Measurements from ENCODE around the gene ST3GAL5. TPM values are rescaled to one million over a fixed set of nuclear protein-coding genes. Genes with fewer than 3 reads are reported as not detected.

Gene ST3GAL5
- total RNA-seq, 2 donors from 2014 or later, result 26.6 to 34.3 TPM

DNA sequence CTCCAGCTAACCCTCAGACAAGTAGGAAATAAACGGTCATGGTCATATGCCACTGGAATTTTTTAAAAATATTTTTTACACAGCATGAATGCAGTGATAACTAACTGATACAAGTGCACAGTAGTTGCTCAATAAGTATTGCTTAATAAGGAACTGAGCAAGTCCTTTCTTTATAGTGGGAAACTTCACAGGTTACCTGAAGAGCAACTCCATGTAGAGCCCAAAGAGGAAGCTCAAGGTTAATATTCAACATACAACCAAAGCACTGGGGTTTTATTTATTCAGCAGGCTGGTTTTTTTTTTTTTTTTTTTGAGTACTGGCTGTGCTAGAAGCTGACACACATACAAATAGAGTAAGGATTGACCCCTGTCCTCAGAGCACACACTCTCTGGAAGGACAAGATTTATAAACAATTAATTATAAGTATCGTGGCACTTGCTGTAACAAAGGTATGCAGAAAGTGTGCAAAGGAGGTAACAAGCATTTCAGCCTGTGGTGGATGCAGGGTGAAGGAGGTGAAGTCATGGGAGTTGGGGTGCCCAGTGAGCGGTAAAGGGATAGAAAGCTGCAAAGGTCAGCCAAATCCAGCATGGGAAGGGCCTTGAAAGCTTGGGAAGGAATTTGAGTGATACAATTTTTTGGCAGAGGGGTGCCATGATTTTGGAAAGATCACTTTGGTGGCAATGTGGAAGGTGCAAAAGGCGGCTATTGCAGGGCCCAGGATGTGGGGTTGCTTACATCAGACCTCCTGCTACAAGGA lies 82.3 kb downstream of the ST3GAL5 start:
- ATAC-seq (no peak), DNase-seq (no peak)
- no peaks in the 10 kb centered on the region for H3K36me3 Mint-ChIP-seq (ENCODE audit: low read depth)
- no peaks in the 10 kb centered on the region for H3K9me3 ChIP-seq (ENCODE audit: control insufficient read depth, low read length, poor library complexity, severe bottlenecking)
- H3K27me3 Mint-ChIP-seq, result peaks cover 8% of the 10 kb centered on the region
- H3K4me1 Mint-ChIP-seq, result peaks cover 10% of the 10 kb centered on the region
- no peak overlapping the region for H3K27ac Mint-ChIP-seq
- H3K4me3 Mint-ChIP-seq, result no peak overlapping the region

DNA sequence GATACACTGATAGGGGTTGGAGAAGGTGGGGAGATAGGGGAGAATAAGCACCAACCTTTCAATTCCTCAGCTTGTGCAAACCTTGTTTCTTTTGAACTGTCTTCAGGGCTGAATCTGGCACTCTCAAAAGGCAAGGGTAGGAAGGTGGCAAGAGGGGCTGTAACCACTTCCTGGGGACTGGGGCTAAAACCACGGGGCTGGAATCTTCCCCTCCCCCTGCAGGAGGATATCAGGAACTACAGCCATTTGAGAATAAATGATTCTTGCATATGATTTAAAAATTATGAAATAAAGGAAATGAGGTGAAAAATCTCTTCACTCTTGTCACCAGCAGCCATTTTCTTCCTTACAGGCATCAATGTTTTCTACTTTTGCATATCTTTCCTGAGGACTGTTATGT lies 84.2 kb downstream of the ST3GAL5 start:
- Mint-ChIP-seq H3K4me1 (peaks cover 10% of the 10 kb centered on the region), H3K27ac (no peak overlapping the region), H3K27me3 (peaks cover 14% of the 10 kb centered on the region), H3K36me3 (ENCODE audit: low read depth) (no peaks in the 10 kb centered on the region), H3K4me3 (no peak overlapping the region)
- DNase-seq (no peak), ATAC-seq (peak; percentile 42)
- peaks cover 3% of the 10 kb centered on the region for H3K9me3 ChIP-seq (ENCODE audit: control insufficient read depth, low read length, poor library complexity, severe bottlenecking)

GRCh38 chr2:85803704-85804425 lies 84.9 kb downstream of the ST3GAL5 start:
- Mint-ChIP-seq H3K27ac (no peak overlapping the region), H3K27me3 (peaks cover 20% of the 10 kb centered on the region), H3K36me3 (ENCODE audit: low read depth) (no peaks in the 10 kb centered on the region), H3K4me3 (no peak overlapping the region), H3K4me1 (peaks cover 10% of the 10 kb centered on the region)
- ATAC-seq (no peak), DNase-seq (no peak)
- H3K9me3 ChIP-seq (ENCODE audit: control insufficient read depth, low read length, poor library complexity, severe bottlenecking), result peaks cover 3% of the 10 kb centered on the region

- H3K9me3 ChIP-seq (ENCODE audit: control insufficient read depth, low read length, poor library complexity, severe bottlenecking), result peaks cover 3% of the 10 kb centered on the region
- ATAC-seq (no peak), DNase-seq (no peak)
- Mint-ChIP-seq H3K27me3 (peaks cover 33% of the 10 kb centered on the region), H3K36me3 (ENCODE audit: low read depth) (peaks cover under 1% of the 10 kb centered on the region), H3K4me3 (no peak overlapping the region), H3K4me1 (peaks cover 12% of the 10 kb centered on the region), H3K27ac (no peak overlapping the region)
These were observed 86.3 kb downstream of the ST3GAL5 start for GRCh38 chr2:85802354-85803103.

DNA sequence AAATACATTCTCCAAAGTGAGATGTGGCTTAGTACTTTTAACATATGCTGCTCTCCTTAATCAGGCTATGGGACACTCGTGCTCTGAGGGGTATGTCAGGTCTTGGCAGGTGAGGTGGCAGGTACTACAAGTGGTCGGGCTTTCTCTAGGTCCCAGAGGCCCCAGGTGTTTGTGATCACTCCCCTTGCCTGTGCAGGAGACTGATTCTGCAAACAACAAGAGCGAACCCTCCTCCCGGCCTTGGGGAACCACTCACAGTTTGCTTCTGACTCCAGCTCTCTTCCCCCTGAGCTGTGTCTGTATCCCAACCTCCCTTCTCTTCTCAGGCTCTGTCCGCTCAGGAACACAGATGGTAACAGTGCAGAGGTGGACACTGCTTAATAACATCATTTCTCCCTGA lies 86.9 kb downstream of the ST3GAL5 start:
- Mint-ChIP-seq H3K36me3 (ENCODE audit: low read depth) (peaks cover 6% of the 10 kb centered on the region), H3K27me3 (peaks cover 40% of the 10 kb centered on the region), H3K4me1 (peaks cover 16% of the 10 kb centered on the region), H3K27ac (no peak overlapping the region), H3K4me3 (no peak overlapping the region)
- ATAC-seq (no peak), DNase-seq (no peak)
- peaks cover 3% of the 10 kb centered on the region for H3K9me3 ChIP-seq (ENCODE audit: control insufficient read depth, low read length, poor library complexity, severe bottlenecking)

DNA sequence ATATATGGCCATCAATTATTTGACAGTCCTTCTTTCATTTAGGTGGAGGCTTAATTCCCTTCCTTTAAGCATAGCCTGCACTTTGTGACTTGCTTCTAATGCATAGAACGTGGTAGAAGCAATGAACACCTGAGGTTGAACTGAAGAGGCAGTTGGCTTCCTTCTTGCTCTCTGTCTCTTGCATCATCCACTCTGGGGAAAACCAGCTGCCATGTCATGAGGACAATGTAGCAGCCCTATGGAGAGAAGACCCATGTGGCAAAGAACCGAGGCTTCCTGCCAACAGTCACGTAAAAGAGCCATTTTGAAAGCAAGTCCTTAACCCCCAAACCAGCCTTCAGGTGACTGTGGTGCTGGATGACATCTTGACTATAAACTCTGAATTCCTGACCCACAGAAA lies 88.2 kb downstream of the ST3GAL5 start:
- ATAC-seq (no peak), DNase-seq (no peak)
- peaks cover 3% of the 10 kb centered on the region for H3K9me3 ChIP-seq (ENCODE audit: control insufficient read depth, low read length, poor library complexity, severe bottlenecking)
- H3K4me1 Mint-ChIP-seq, result peaks cover 16% of the 10 kb centered on the region
- H3K27me3 Mint-ChIP-seq, result peaks cover 40% of the 10 kb centered on the region
- no peak overlapping the region for H3K4me3 Mint-ChIP-seq
- no peak overlapping the region for H3K27ac Mint-ChIP-seq
- H3K36me3 Mint-ChIP-seq (ENCODE audit: low read depth), result peaks cover 7% of the 10 kb centered on the region

GRCh38 chr2:85799215-85799956 lies 89.4 kb downstream of the ST3GAL5 start:
- H3K4me3 Mint-ChIP-seq, result no peak overlapping the region
- DNase-seq, result no peak
- no peak for ATAC-seq
- H3K9me3 ChIP-seq (ENCODE audit: control insufficient read depth, low read length, poor library complexity, severe bottlenecking), result peaks cover 3% of the 10 kb centered on the region
- H3K36me3 Mint-ChIP-seq (ENCODE audit: low read depth), result peaks cover 7% of the 10 kb centered on the region
- H3K4me1 Mint-ChIP-seq, result peaks cover 14% of the 10 kb centered on the region
- H3K27me3 Mint-ChIP-seq, result peaks cover 40% of the 10 kb centered on the region
- H3K27ac Mint-ChIP-seq, result no peak overlapping the region

- no peak for ATAC-seq
- Mint-ChIP-seq H3K4me1 (peaks cover 7% of the 10 kb centered on the region), H3K4me3 (no peak overlapping the region), H3K36me3 (ENCODE audit: low read depth) (peaks cover 7% of the 10 kb centered on the region), H3K27ac (no peak overlapping the region), H3K27me3 (peaks cover 49% of the 10 kb centered on the region)
- no peak for DNase-seq
- peaks cover 3% of the 10 kb centered on the region for H3K9me3 ChIP-seq (ENCODE audit: control insufficient read depth, low read length, poor library complexity, severe bottlenecking)
These were observed 90.9 kb downstream of the ST3GAL5 start for GRCh38 chr2:85797921-85798320.

GRCh38 chr2:85797263-85797660 lies 91.5 kb downstream of the ST3GAL5 start:
- ATAC-seq, result no peak
- Mint-ChIP-seq H3K27me3 (peaks cover 50% of the 10 kb centered on the region), H3K27ac (no peak overlapping the region), H3K36me3 (ENCODE audit: low read depth) (peaks cover 9% of the 10 kb centered on the region), H3K4me1 (peaks cover 7% of the 10 kb centered on the region), H3K4me3 (no peak overlapping the region)
- H3K9me3 ChIP-seq (ENCODE audit: control insufficient read depth, low read length, poor library complexity, severe bottlenecking), result peaks cover 3% of the 10 kb centered on the region
- no peak for DNase-seq

GRCh38 chr2:85796341-85797262 lies 92.2 kb downstream of the ST3GAL5 start:
- ATAC-seq, result no peak
- DNase-seq, result no peak
- H3K9me3 ChIP-seq (ENCODE audit: control insufficient read depth, low read length, poor library complexity, severe bottlenecking), result peaks cover 3% of the 10 kb centered on the region
- H3K27ac Mint-ChIP-seq, result no peak overlapping the region
- H3K4me1 Mint-ChIP-seq, result peaks cover 7% of the 10 kb centered on the region
- peaks cover 57% of the 10 kb centered on the region for H3K27me3 Mint-ChIP-seq
- no peak overlapping the region for H3K4me3 Mint-ChIP-seq
- peaks cover 9% of the 10 kb centered on the region for H3K36me3 Mint-ChIP-seq (ENCODE audit: low read depth)

DNA sequence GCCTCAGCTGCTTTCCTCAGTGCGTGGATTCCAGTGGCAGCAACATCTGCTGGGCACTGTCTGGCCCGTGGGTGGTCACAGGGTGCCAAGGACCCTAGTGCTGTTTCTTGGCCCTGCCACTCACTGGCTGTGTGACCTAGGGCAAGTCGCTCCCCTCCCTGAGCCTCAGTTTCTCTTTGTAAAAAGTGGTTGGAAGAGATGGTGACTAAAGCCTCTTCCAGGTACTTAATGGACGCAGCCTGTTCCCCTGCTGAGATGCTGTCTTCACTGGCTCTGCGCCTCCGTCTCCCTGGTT lies 92.8 kb downstream of the ST3GAL5 start:
- Mint-ChIP-seq H3K36me3 (ENCODE audit: low read depth) (peaks cover 9% of the 10 kb centered on the region), H3K27ac (no peak overlapping the region), H3K4me1 (peaks cover 7% of the 10 kb centered on the region), H3K27me3 (peaks cover 57% of the 10 kb centered on the region), H3K4me3 (no peak overlapping the region)
- ATAC-seq (no peak), DNase-seq (no peak)
- peaks cover 2% of the 10 kb centered on the region for H3K9me3 ChIP-seq (ENCODE audit: control insufficient read depth, low read length, poor library complexity, severe bottlenecking)

GRCh38 chr2:85795331-85796045 lies 93.3 kb downstream of the ST3GAL5 start:
- DNase-seq (no peak), ATAC-seq (no peak)
- no peak overlapping the region for H3K4me3 Mint-ChIP-seq
- H3K27ac Mint-ChIP-seq, result no peak overlapping the region
- H3K4me1 Mint-ChIP-seq, result peaks cover 7% of the 10 kb centered on the region
- peaks cover 56% of the 10 kb centered on the region for H3K27me3 Mint-ChIP-seq
- peaks cover 9% of the 10 kb centered on the region for H3K36me3 Mint-ChIP-seq (ENCODE audit: low read depth)
- no peaks in the 10 kb centered on the region for H3K9me3 ChIP-seq (ENCODE audit: control insufficient read depth, low read length, poor library complexity, severe bottlenecking)
